HL-60 (cell line): ENCODE measurements around the gene MS4A18.

Source experiments
- CTCF ChIP-seq: IDR thresholded peaks from one replicate; pipeline ENCODE4 v1.5.1; 2011; ENCODE audit warnings: low read length, control low read depth, inconsistent platforms; ENCODE audit not compliant: insufficient read depth
- GABPA ChIP-seq: IDR thresholded peaks from 2 replicates; pipeline ENCODE4 v1.6.1; 2012; ENCODE audit warnings: low read depth
- POLR2AphosphoS5 ChIP-seq: IDR thresholded peaks from 2 replicates; pipeline ENCODE4 v1.6.1; 2012; ENCODE audit warnings: low read depth
- REST ChIP-seq: IDR thresholded peaks from 2 replicates; pipeline ENCODE4 v1.6.1; 2012; ENCODE audit warnings: low read depth; ENCODE audit not compliant: insufficient replicate concordance

GRCh38 chr11:60768202-60768601 lies 43.7 kb downstream of the MS4A18 start:
- no peak for TF ChIP-seq CTCF
- no peak for TF ChIP-seq POLR2AphosphoS5
- no peak for TF ChIP-seq REST
- TF ChIP-seq GABPA: no peak
